ENCODE data around the gene PRKRA. TPM values are rescaled to one million over a fixed set of nuclear protein-coding genes. Genes with fewer than 3 reads are reported as not detected.

Gene PRKRA
- total RNA-seq, 1 donor from 2014 or later: 70.3 TPM

DNA sequence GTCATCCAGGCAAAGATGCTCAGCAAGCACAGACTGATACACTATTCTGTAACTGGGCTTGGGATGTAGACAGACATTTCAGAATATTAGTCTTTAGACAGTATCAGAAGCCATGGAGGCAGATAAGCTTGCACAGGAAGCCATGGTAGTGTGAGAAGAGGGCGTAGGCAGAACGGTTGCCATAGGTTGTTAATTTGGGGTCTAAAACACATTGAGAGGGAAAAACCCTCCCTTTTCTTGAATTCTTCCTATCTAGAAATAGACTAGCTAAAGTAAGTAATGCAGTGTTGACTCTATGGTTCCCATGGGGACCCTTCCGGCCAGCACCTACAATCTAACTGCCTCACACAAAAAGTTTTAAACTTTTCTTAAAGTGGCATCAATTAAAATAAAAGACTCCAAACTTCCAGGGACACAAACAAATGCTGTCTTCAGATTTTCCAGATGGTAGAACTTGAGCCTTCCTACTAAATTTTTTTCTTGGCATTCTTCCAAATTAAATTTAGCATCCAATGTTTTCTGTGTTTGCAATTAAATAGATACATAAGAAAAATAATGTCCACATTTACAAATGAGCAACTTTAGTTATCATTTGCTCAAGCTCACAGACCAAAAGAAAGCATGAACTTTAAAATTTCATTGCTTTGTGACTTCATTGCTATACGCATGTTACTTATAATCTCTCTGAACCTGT, 1.9 kb downstream of the PRKRA start:
- Mint-ChIP-seq H3K4me3 (peak overlapping the region; percentile 83), H3K9me3 (no peaks in the 10 kb centered on the region), H3K36me3 (peaks cover 28% of the 10 kb centered on the region), H3K4me1 (peaks cover 35% of the 10 kb centered on the region), H3K27me3 (ENCODE audit: low read depth) (no peaks in the 10 kb centered on the region), H3K27ac (peak overlapping the region; percentile 95)
- DNase-seq (ENCODE audit: low spot score in 2 of 2, unreplicated experiment in 2 of 2): no peak
- TF ChIP-seq, protein P1, sequence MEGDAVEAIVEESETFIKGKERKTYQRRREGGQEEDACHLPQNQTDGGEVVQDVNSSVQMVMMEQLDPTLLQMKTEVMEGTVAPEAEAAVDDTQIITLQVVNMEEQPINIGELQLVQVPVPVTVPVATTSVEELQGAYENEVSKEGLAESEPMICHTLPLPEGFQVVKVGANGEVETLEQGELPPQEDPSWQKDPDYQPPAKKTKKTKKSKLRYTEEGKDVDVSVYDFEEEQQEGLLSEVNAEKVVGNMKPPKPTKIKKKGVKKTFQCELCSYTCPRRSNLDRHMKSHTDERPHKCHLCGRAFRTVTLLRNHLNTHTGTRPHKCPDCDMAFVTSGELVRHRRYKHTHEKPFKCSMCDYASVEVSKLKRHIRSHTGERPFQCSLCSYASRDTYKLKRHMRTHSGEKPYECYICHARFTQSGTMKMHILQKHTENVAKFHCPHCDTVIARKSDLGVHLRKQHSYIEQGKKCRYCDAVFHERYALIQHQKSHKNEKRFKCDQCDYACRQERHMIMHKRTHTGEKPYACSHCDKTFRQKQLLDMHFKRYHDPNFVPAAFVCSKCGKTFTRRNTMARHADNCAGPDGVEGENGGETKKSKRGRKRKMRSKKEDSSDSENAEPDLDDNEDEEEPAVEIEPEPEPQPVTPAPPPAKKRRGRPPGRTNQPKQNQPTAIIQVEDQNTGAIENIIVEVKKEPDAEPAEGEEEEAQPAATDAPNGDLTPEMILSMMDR (IDR thresholded peaks at IDR 0.05; ENCODE audit: unreplicated experiment): no peak

DNA sequence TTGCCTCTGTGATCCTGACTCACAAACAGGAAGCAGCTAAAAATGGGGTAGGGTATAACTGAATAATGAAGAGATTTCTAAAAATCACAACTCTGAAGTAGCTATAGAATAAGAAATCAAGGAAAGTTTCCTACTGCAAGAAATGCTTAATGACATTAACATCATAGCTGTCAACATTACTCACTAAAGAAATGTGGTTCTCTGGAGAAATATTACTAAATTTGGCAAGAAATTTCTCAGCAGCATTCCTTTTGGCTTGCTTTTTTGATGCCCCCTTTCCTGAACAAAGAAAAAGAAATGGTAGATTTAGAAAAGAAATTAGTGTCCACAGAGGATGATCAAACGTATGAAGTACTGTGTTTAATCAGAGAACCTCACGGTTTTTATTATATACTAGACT, 9.5 kb downstream of the PRKRA start:
- no peak overlapping the region for H3K4me3 Mint-ChIP-seq
- peaks cover 36% of the 10 kb centered on the region for H3K36me3 Mint-ChIP-seq
- peaks cover 2% of the 10 kb centered on the region for H3K4me1 Mint-ChIP-seq
- H3K27me3 Mint-ChIP-seq (ENCODE audit: low read depth): no peaks in the 10 kb centered on the region
- no peaks in the 10 kb centered on the region for H3K9me3 Mint-ChIP-seq
- H3K27ac Mint-ChIP-seq: no peak overlapping the region
- TF ChIP-seq, protein P1 (IDR thresholded peaks at IDR 0.05; ENCODE audit: unreplicated experiment): no peak
- no peak for DNase-seq (ENCODE audit: low spot score in 2 of 2, unreplicated experiment in 2 of 2)

DNA sequence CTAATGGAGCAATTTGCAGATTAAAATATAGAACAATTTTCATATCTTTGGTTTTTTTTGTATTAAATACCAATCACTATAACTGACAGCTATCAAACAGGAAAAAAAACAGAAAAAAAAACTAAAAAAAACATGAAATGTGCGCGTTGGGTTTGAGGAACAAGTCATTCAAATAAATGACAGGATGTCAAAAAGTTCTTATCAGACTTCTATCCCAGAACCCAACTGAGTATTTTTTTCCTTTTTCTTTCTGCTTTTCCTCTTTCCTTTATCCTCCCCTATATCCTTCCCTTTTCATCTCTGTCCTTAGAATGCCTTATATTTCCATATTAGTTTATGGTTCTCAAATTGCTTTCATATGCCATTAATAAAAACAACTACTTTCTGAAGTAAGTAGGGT, 14.3 kb downstream of the PRKRA start:
- Mint-ChIP-seq H3K27ac (no peak overlapping the region), H3K4me1 (peaks cover 2% of the 10 kb centered on the region), H3K4me3 (no peak overlapping the region), H3K27me3 (ENCODE audit: low read depth) (no peaks in the 10 kb centered on the region), H3K36me3 (peaks cover 41% of the 10 kb centered on the region), H3K9me3 (no peaks in the 10 kb centered on the region)
- TF ChIP-seq, protein P1 (IDR thresholded peaks at IDR 0.05; ENCODE audit: unreplicated experiment): no peak
- no peak for DNase-seq (ENCODE audit: low spot score in 2 of 2, unreplicated experiment in 2 of 2)

DNA sequence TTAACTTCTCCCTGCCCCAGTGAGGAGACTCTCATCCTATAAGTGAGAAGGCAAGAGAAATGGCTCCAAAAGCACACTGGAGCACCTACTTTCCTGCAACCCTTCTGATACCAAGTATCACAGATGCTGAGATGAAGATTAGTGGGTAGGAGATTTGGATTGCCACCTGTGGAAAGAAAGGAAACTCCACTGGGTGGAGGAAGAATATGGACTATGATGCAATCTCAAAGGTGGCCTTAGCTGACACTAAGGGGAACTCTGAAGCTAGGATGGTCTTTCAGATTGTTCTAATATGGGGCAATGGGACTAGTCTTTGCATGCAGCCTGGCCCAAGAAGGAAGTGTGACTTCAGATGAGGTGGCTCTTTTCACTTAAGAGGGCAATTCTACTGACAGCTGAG, 21.6 kb downstream of the PRKRA start:
- Mint-ChIP-seq H3K27me3 (ENCODE audit: low read depth) (no peaks in the 10 kb centered on the region), H3K4me1 (no peaks in the 10 kb centered on the region), H3K4me3 (no peak overlapping the region), H3K9me3 (peaks cover 24% of the 10 kb centered on the region), H3K36me3 (peaks cover 61% of the 10 kb centered on the region), H3K27ac (no peak overlapping the region)
- no peak for DNase-seq (ENCODE audit: low spot score in 2 of 2, unreplicated experiment in 2 of 2)
- TF ChIP-seq, protein P1 (IDR thresholded peaks at IDR 0.05; ENCODE audit: unreplicated experiment): no peak

DNA sequence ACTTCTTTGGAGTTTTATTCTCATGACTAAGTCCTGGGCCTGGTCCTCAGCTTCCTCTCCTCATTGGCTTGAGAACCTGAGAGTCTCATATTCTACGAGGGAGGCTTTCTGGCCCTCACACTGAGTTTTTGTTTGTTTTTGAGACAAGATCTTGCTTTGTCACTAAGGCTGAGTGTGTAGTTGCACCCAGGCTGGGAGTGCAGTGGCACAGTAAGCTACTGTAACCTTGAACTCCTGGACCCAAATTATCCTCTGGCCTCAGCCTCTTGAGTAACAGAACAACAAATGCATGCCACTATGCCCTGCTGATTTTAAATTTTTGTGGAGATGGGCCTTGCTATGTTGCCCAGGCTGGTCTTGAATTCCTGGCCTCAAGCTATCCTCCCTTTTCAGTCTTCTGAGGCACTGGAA, 22.6 kb downstream of the PRKRA start:
- no peaks in the 10 kb centered on the region for H3K27me3 Mint-ChIP-seq (ENCODE audit: low read depth)
- no peak overlapping the region for H3K27ac Mint-ChIP-seq

More for the DNA sequence above, 22.6 kb downstream of the PRKRA start:
- DNase-seq (ENCODE audit: low spot score in 2 of 2, unreplicated experiment in 2 of 2): no peak
- H3K4me1 Mint-ChIP-seq: no peaks in the 10 kb centered on the region
- TF ChIP-seq, protein P1 (IDR thresholded peaks at IDR 0.05; ENCODE audit: unreplicated experiment): no peak
- no peak overlapping the region for H3K4me3 Mint-ChIP-seq
- peaks cover 30% of the 10 kb centered on the region for H3K9me3 Mint-ChIP-seq
- H3K36me3 Mint-ChIP-seq: peaks cover 60% of the 10 kb centered on the region
